NCI-H510A treated with DMSO at 0.1 percent for 48 hours (cell line): Measurements from ENCODE around the gene RHBG.

Source experiments
- DNase-seq: peaks from one replicate; lab custom pipeline; 2025; lab: John Stamatoyannopoulos, UW

RHBG gene

DNA sequence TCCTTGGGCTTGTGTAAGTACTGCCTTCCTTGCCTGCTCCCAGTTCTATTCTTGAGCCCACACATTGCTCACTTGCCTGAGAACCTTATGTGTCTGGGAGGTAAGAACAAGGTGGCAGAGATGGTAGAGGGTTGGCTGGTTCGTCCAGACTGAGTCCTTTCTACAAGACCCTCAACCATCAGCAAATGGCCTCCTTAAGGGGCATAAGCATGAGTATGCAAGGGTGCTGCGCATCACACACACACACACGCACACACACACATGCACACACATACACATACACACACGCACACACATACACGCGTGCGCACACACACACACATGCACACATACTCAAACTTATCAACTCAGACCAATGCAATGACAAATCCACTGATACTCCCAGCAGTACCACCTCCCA is 56.9 kb downstream of the RHBG start:
- DNase-seq = no peak

DNA sequence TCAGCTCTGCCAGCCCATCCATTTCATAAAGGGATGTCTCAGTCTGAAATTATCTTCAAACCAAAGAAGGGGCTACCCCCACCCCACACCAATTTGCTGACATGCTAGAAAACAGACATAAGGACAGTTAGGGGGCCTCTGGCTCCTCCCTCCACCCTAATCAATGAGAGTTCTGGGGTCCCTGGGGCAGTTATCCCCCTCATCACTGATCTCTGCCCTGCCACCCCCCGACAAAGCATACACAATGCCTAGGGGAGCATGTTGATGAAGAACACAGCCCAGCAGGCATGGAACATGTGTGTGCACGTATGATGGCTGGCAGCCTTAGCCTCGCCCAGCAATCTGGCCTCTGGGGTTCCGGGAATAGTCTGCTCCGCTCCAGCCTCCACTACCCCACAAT is 58.9 kb downstream of the RHBG start:
- DNase-seq = no peak

DNA sequence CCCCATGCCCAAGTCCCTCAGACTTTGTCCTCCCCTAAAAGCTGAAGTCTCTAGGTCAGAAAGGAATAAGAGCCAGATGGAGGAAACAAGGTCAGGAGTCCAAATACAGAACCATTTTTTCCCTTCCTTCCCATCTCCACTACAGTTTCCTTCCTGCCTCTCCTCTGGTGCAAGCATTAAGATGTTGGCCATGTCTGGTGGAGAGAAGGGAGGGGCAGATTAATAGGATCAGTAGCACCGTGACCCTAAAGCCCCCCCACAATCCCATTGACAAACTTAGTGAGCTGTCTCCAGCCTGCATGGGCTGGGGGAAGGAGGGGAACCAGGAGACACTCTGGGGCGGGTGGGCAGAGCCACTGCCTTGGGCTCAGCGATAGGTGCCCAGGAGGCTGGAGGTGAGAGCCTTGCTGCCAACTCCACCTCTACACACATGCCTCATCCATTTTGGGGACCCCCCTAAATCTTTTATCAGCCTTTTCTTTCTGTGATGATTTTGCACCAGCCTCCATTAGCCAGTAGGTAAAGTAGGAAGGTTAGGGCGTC is 59.8 kb downstream of the RHBG start:
- no peak for DNase-seq

DNA sequence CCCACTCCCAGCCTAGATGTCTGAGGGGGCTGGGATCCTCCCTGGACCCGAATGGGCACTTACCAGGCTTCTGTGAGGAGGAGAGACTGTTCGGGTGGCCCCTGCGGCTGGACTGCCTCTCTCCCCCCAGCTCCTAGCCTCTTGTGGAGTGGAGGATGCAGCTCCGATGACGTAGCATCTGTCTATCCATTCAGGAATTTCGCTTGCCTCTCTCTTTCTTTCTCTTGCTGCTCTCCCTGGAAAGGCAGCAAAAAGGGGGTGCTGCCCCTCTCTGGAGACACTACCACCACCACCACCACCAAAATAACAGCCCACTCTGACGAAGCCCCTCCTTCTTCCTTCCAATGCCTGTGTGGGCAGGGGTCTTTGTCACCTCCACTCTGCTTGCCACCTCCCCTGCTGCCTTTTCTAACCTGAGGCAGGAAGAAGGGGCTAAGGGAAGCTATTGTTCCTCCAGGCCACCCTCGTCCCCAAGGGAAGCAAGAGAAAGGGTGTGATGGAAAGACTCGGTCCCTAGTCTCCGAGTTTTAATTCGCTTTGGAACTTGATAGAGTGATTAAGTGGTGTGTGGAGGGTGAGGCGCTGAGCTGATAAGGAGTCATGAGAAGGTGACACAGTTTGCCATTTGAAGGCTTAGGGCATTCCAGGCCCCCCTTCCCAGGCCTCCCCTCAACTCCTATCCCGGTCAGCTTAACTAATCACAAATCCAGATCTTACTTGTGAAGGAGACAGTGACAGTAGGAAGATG is 60.5 kb downstream of the RHBG start:
- no peak for DNase-seq

DNA sequence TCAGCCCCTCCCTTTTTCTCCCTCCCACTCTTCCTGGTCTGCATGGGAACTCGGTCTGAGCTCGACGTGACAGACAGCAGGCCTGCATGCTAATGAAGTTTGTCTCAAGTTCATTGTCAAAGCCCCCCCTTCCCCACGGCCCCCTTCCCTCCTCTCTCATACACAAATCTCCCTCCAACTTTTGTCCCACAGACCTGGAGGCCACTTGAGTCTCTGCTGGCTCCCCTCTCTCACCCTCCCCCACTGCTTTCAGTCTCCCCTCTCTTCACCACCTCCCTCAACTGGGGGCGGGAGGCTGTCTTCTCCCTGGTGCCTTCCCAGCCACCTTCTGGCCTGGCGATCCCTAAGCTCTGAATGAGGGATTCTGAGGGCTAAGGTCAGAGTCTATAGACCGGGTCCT is 61.3 kb downstream of the RHBG start:
- DNase-seq = no peak

DNA sequence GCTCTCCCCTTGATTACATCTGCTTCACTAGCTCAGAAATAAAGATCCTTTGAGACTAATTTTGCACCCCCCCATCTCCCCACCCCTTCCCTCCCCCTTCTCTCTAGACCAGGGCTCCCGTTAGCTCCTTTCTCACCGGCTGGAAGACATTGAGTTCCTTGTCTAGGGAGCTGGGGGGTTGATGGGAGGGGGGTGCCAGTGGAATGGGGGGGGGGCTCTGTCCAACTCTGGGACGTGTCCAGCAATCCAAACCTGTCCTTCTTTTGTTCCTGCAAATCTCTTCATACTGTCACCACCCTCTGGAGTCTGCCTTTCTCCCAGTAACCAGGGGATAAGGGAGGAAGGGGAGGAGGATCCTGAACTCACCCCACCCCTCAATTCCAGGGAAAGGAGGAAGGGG is 61.9 kb downstream of the RHBG start:
- no peak for DNase-seq

DNA sequence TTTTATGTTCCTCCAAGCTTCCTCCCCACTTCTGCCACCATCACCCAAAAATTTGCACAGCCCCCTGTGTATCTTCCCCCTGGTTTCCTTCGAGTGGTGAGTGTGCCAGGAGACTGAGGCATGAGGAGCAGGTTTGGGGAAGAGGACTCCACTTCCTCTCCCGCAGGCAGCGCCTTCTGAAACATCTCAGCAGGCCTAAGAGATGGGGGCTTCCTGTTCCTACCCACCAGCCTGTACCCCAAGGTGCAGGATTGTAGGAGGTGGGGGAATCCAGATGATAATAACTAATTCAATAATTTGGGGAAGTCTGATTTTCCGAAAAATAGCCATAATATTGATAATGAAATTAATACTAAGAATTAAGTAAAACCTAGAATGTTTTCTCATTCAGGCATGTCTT is 62.4 kb downstream of the RHBG start:
- no peak for DNase-seq

DNA sequence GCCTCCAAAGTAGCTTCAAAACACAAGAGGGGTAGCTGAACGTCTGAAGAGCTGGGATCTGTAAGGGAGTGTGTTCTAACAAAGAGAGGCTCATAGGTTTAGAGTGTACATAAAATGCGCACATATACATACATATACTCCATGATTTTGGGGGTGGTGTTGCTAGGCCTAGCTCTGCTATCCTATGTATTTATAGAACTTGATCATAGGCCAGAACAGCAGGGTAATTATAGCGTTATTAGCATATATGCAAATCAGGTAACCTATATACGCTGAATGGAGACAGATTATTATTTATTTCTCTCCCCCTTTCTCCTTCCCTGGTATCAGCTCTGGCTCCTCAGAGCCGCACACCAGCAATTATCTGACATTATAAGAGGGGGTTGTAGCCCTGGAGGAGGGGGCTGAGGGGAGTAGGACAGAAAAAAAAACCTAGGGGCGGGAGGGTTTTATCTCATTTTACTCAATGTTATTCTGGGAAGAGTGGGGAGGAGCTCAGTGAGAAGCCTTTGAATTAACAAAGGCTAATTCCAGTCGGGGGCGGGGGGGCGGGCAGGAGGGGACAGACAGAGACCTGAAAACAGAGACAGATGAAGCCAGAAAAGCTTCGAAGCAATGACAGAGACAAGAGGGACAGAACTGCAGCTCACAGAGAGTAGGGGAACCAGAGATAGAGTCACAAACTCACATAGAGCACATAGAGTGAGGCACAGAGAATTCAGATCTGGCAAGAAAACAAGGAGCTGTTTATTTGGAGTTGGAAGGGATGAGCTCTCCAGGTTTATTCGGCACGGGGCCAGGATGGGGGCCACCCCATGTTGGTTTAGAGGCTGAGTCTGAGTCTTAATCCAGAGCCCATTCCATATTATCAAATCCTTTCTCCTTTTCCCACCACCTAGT is 63.0 kb downstream of the RHBG start:
- no peak for DNase-seq

DNA sequence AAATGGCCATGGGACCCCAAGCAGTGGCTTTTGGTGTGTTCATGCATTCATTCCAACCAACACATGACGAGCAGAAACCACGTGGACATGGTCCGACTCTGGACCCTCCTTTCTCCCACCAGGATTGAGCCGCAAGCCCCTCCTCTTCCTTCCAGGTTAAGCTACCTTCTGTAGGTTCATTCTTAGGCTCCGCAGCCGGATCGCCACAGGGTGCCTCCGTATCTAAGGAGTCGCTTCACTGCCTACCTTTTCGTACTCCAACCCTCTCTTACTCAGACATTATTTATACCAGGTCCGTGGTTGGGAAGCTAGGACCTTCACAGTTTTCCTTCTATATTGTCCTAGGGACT is 63.6 kb downstream of the RHBG start:
- no peak for DNase-seq

DNA sequence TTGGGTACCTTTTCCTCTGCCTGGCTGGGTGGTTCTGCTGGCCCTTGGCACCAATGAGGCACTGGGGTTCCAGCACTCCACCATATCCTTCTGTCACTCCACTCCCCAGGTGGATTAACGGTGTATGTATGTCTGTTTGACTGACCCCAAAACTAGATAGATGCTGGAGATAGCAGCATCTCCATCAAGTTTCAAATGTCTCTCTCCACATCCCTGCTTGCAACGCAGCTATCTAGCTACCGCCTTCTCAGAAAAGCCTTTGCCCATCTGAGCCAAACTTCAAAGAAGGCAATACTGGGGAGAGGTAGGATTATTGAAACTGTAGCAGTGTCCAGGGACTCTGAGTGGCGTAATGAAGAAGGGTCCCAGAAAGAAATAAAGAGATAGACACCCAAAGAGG is 64.0 kb downstream of the RHBG start:
- DNase-seq = no peak

DNA sequence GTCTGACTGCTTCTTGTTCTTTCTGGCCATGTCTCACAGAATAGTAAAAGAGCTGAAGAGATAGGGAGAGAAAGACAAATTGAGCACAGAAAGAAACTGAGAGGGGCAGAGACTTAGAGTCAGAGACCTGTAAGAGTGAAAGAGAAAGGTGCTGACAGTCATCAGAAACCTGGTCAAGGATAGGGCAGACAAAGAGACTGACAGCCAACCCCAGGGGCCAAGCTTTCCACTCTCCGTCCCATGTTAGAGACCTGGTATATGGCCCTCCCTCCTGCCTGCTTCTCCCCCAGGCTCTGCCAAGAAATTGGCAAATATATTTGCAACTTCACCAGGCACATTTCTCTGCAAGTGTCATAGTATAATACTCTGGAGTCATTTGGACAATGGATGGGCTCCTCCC is 64.6 kb downstream of the RHBG start:
- DNase-seq = no peak
